ENCODE measurements around the gene RAB31.
"Not testable (repeated sequence)": the region's sequence is repeated elsewhere in the genome, so short reads cannot be mapped to it uniquely, and the experiment has no call there.

Gene RAB31

GRCh38 chr18:9758624-9759075 is 50.5 kb downstream of the RAB31 start:
- DNase-seq (ENCODE audit: low read depth in 3 of 3): no peak

- no peak for DNase-seq (ENCODE audit: low read depth in 3 of 3)
Observed at GRCh38 chr18:9760641-9761040, 52.5 kb downstream of the RAB31 start.

GRCh38 chr18:9762526-9762925 is 54.4 kb downstream of the RAB31 start:
- no peak for DNase-seq (ENCODE audit: low read depth in 3 of 3)

GRCh38 chr18:9763157-9763556 is 55.1 kb downstream of the RAB31 start:
- DNase-seq (ENCODE audit: low read depth in 3 of 3): no peak

- no peak for DNase-seq (ENCODE audit: low read depth in 3 of 3)
Observed at GRCh38 chr18:9764011-9764481, 55.9 kb downstream of the RAB31 start.

GRCh38 chr18:9765501-9765900 is 57.4 kb downstream of the RAB31 start:
- DNase-seq (ENCODE audit: low read depth in 3 of 3): no peak

- DNase-seq (ENCODE audit: low read depth in 3 of 3): no peak
Observed at GRCh38 chr18:9766076-9766481, 58.0 kb downstream of the RAB31 start.

GRCh38 chr18:9766740-9767139 is 58.6 kb downstream of the RAB31 start:
- no peak for DNase-seq (ENCODE audit: low read depth in 3 of 3)

GRCh38 chr18:9768071-9768691 is 60.1 kb downstream of the RAB31 start:
- not testable (repeated sequence) for DNase-seq (ENCODE audit: low read depth in 3 of 3)

- DNase-seq (ENCODE audit: low read depth in 3 of 3): not testable (repeated sequence)
Observed at GRCh38 chr18:9770111-9770510, 62.0 kb downstream of the RAB31 start.

GRCh38 chr18:9771261-9771976 is 63.3 kb downstream of the RAB31 start:
- DNase-seq (ENCODE audit: low read depth in 3 of 3): peak; percentile 13 to 66 (median 41)

- no peak for DNase-seq (ENCODE audit: low read depth in 3 of 3)
Observed at GRCh38 chr18:9771977-9772660, 64.0 kb downstream of the RAB31 start.

- no peak for DNase-seq (ENCODE audit: low read depth in 3 of 3)
Observed at GRCh38 chr18:9772847-9773677, 65.0 kb downstream of the RAB31 start.

- no peak for DNase-seq (ENCODE audit: low read depth in 3 of 3)
Observed at GRCh38 chr18:9774150-9774549, 66.0 kb downstream of the RAB31 start.

- DNase-seq (ENCODE audit: low read depth in 3 of 3): no peak
Observed at GRCh38 chr18:9775178-9775577, 67.1 kb downstream of the RAB31 start.

- no peak for DNase-seq (ENCODE audit: low read depth in 3 of 3)
Observed at GRCh38 chr18:9779630-9780029, 71.5 kb downstream of the RAB31 start.

GRCh38 chr18:9782073-9782857 is 74.2 kb downstream of the RAB31 start:
- DNase-seq (ENCODE audit: low read depth in 3 of 3): no peak

GRCh38 chr18:9786631-9787030 is 78.5 kb downstream of the RAB31 start:
- no peak for DNase-seq (ENCODE audit: low read depth in 3 of 3)

GRCh38 chr18:9787036-9787435 is 78.9 kb downstream of the RAB31 start:
- DNase-seq (ENCODE audit: low read depth in 3 of 3): no peak

GRCh38 chr18:9787712-9788111 is 79.6 kb downstream of the RAB31 start:
- no peak for DNase-seq (ENCODE audit: low read depth in 3 of 3)

- no peak for DNase-seq (ENCODE audit: low read depth in 3 of 3)
Observed at GRCh38 chr18:9788140-9788539, 80.0 kb downstream of the RAB31 start.

Measured in stimulated activated CD4-positive, alpha-beta T cell treated with anti-CD3 and anti-CD28 coated beads, TNF-alpha, amount 100 ng/mL, for 48 hours (primary cell).